ENCODE data around the gene IDH1.

- no peak for TF ChIP-seq CTCF (IDR thresholded peaks at IDR 0.05)
- no peak for TF ChIP-seq POLR2A (IDR thresholded peaks at IDR 0.05)
These were observed 68.4 kb downstream of the IDH1 start for GRCh38 chr2:208186465-208186864.

All from Peyer's patch (tissue), 4 donors.